ENCODE measurements around the gene MISFA.
"Not testable (repeated sequence)": the region's sequence is repeated elsewhere in the genome, so short reads cannot be mapped to it uniquely, and the experiment has no call there.

Gene MISFA

GRCh38 chr11:18617688-18618341 lies 18.2 kb downstream of the MISFA start:
- no peak for DNase-seq (ENCODE audit: low spot score)

- no peak for DNase-seq (ENCODE audit: low spot score)
These were observed 18.9 kb downstream of the MISFA start for GRCh38 chr11:18618342-18619025.

- no peak for DNase-seq (ENCODE audit: low spot score)
These were observed 24.1 kb downstream of the MISFA start for GRCh38 chr11:18623707-18624106.

GRCh38 chr11:18624161-18624560 lies 24.6 kb downstream of the MISFA start:
- no peak for DNase-seq (ENCODE audit: low spot score)

GRCh38 chr11:18632841-18633240 lies 33.3 kb downstream of the MISFA start:
- DNase-seq (ENCODE audit: low spot score) = no peak

GRCh38 chr11:18633256-18634139 lies 33.9 kb downstream of the MISFA start:
- peak; percentile 11 for DNase-seq (ENCODE audit: low spot score)

- DNase-seq (ENCODE audit: low spot score) = peak; percentile 97
These were observed 34.8 kb downstream of the MISFA start, which contains the start of gene SPTY2D1 for GRCh38 chr11:18634140-18635032. SPTY2D1 (minus strand) TSS chr11:18634342; CDS start chr11:18634257, 85 bp downstream.

GRCh38 chr11:18641677-18642076 lies 42.1 kb downstream of the MISFA start:
- no peak for DNase-seq (ENCODE audit: low spot score)

GRCh38 chr11:18643034-18643433 lies 43.4 kb downstream of the MISFA start:
- not testable (repeated sequence) for DNase-seq (ENCODE audit: low spot score)

GRCh38 chr11:18650353-18650752 lies 50.8 kb downstream of the MISFA start:
- DNase-seq (ENCODE audit: low spot score) = no peak

GRCh38 chr11:18650859-18651557 lies 51.4 kb downstream of the MISFA start:
- DNase-seq (ENCODE audit: low spot score) = peak; percentile 47
